ENCODE data around the gene GGA3. TPM values are rescaled to one million over a fixed set of nuclear protein-coding genes. Genes with fewer than 3 reads are reported as not detected.
"Not testable (repeated sequence)": the region's sequence is repeated elsewhere in the genome, so short reads cannot be mapped to it uniquely, and the experiment has no call there.

The GGA3 gene
- total RNA-seq, 2 experiments from 2014 or later, result 80.2 to 86.1 TPM

- DNase-seq; POLR2A ChIA-PET; H3K27ac Mint-ChIP-seq; H3K36me3 Mint-ChIP-seq (ENCODE audit: low read depth); H3K4me3 Mint-ChIP-seq; H3K9me3 Mint-ChIP-seq; H3K27me3 Mint-ChIP-seq: not testable (repeated sequence)
- CTCF ChIA-PET, result interaction anchor here (0.6 kb wide), 1 partner anchor 169 kb away, joined by 3 read pairs; the partner anchor contains the start of gene SLC16A5
- H3K4me1 Mint-ChIP-seq, result peaks cover 60% of the 10 kb centered on the region
Observed at GRCh38 chr17:75257228-75257627, 4.2 kb downstream of the GGA3 start.

GRCh38 chr17:75255954-75256698, 5.3 kb downstream of the GGA3 start:
- CTCF ChIA-PET; POLR2A ChIA-PET; DNase-seq; H3K27ac Mint-ChIP-seq; H3K36me3 Mint-ChIP-seq (ENCODE audit: low read depth); H3K9me3 Mint-ChIP-seq; H3K4me3 Mint-ChIP-seq; H3K27me3 Mint-ChIP-seq: not testable (repeated sequence)
- peaks cover 65% of the 10 kb centered on the region for H3K4me1 Mint-ChIP-seq

GRCh38 chr17:75252039-75252816, 9.2 kb downstream of the GGA3 start:
- CTCF ChIA-PET, result interaction anchor here (0.7 to 3.8 kb wide), 4 partner anchors 9 to 22 kb away, joined by 3 to 24 read pairs (median 12); partner anchors contain the start of genes GGA3, MIF4GD and MRPS7
- Mint-ChIP-seq H3K36me3 (ENCODE audit: low read depth) (no peaks in the 10 kb centered on the region), H3K9me3 (no peaks in the 10 kb centered on the region), H3K27me3 (no peaks in the 10 kb centered on the region), H3K4me1 (peaks cover 55% of the 10 kb centered on the region), H3K27ac (no peak overlapping the region), H3K4me3 (no peak overlapping the region)
- POLR2A ChIA-PET, result interaction anchor here (0.6 kb wide), 1 partner anchor 289 kb away, joined by 7 read pairs; no protein-coding TSS in a partner anchor
- no peak for DNase-seq

GRCh38 chr17:75250009-75250471, 11.4 kb downstream of the GGA3 start:
- Mint-ChIP-seq H3K4me3 (peak overlapping the region; percentile 56), H3K4me1 (peaks cover 57% of the 10 kb centered on the region), H3K27me3 (no peaks in the 10 kb centered on the region), H3K9me3 (no peaks in the 10 kb centered on the region), H3K27ac (peak overlapping the region; percentile 84), H3K36me3 (ENCODE audit: low read depth) (peaks cover 15% of the 10 kb centered on the region)
- CTCF ChIA-PET, result interaction anchor here (0.6 to 3.8 kb wide), 10 partner anchors 9 to 237 kb away, joined by 3 to 24 read pairs (median 6); partner anchors contain the start of genes GGA3, MIF4GD, MRPL58 and MRPS7
- DNase-seq, result peak; percentile 69
- POLR2A ChIA-PET, result interaction anchor here (1.0 to 1.1 kb wide), 2 partner anchors 11 to 162 kb away, joined by 3 to 8 read pairs; partner anchors contain the start of genes GGA3 and MRPS7

- peak overlapping the region; percentile 56 for H3K4me3 Mint-ChIP-seq
- H3K27me3 Mint-ChIP-seq, result no peaks in the 10 kb centered on the region
- H3K9me3 Mint-ChIP-seq, result no peaks in the 10 kb centered on the region
- ChIA-PET POLR2A (interaction anchor here (1.0 to 1.1 kb wide), 2 partner anchors 11 to 163 kb away, joined by 3 to 8 read pairs; partner anchors contain the start of genes GGA3 and MRPS7), CTCF (interaction anchor here (0.6 to 3.8 kb wide), 11 partner anchors 9 to 237 kb away, joined by 3 to 24 read pairs (median 4); partner anchors contain the start of genes GGA3, MIF4GD, MRPL58 and MRPS7)
- peaks cover 17% of the 10 kb centered on the region for H3K36me3 Mint-ChIP-seq (ENCODE audit: low read depth)
- DNase-seq, result no peak
- H3K4me1 Mint-ChIP-seq, result peaks cover 60% of the 10 kb centered on the region
- H3K27ac Mint-ChIP-seq, result peak overlapping the region; percentile 84
Observed at GRCh38 chr17:75249564-75249963, 11.8 kb downstream of the GGA3 start.

- H3K4me3 Mint-ChIP-seq, result no peak overlapping the region
- peaks cover 60% of the 10 kb centered on the region for H3K4me1 Mint-ChIP-seq
- no peak for DNase-seq
- ChIA-PET CTCF (interaction anchor here (0.5 to 1.0 kb wide), 8 partner anchors 24 to 740 kb away, joined by 3 to 5 read pairs (median 4); partner anchors contain the start of gene MIF4GD), POLR2A (interaction anchor here (0.6 kb wide), 1 partner anchor 15 kb away, joined by 13 read pairs; the partner anchor contains the start of genes GGA3 and MRPS7)
- peaks cover 37% of the 10 kb centered on the region for H3K36me3 Mint-ChIP-seq (ENCODE audit: low read depth)
- no peaks in the 10 kb centered on the region for H3K9me3 Mint-ChIP-seq
- H3K27ac Mint-ChIP-seq, result no peak overlapping the region
- H3K27me3 Mint-ChIP-seq, result no peaks in the 10 kb centered on the region
Observed at GRCh38 chr17:75246404-75246803, 15.0 kb downstream of the GGA3 start.

- POLR2A ChIA-PET, result no interaction called here
Observed at GRCh38 chr17:75245011-75245410, 16.4 kb downstream of the GGA3 start.

GRCh38 chr17:75244133-75244866, 17.1 kb downstream of the GGA3 start:
- peaks cover 51% of the 10 kb centered on the region for H3K36me3 Mint-ChIP-seq (ENCODE audit: low read depth)
- CTCF ChIA-PET, result interaction anchor here (0.6 to 2.4 kb wide), 9 partner anchors 15 to 283 kb away, joined by 3 to 12 read pairs (median 3); partner anchors contain the start of genes GGA3, MIF4GD and MRPS7
- no peak overlapping the region for H3K27ac Mint-ChIP-seq

More at GRCh38 chr17:75245011-75245410, 16.4 kb downstream of the GGA3 start:
- no peak overlapping the region for H3K27ac Mint-ChIP-seq
- H3K4me1 Mint-ChIP-seq, result peaks cover 52% of the 10 kb centered on the region
- CTCF ChIA-PET, result interaction anchor here (0.6 to 2.4 kb wide), 7 partner anchors 16 to 180 kb away, joined by 3 to 12 read pairs (median 3); partner anchors contain the start of genes GGA3, MIF4GD and MRPS7
- H3K9me3 Mint-ChIP-seq, result no peaks in the 10 kb centered on the region
- peaks cover 46% of the 10 kb centered on the region for H3K36me3 Mint-ChIP-seq (ENCODE audit: low read depth)
- no peaks in the 10 kb centered on the region for H3K27me3 Mint-ChIP-seq
- H3K4me3 Mint-ChIP-seq, result no peak overlapping the region
- DNase-seq, result no peak

GRCh38 chr17:75242461-75243042, 18.9 kb downstream of the GGA3 start:
- no peak for DNase-seq
- H3K9me3 Mint-ChIP-seq, result no peaks in the 10 kb centered on the region
- ChIA-PET CTCF (interaction anchor here (0.6 to 5.3 kb wide), 10 partner anchors 8 to 158 kb away, joined by 3 to 24 read pairs (median 3); partner anchors contain the start of genes GGA3, MIF4GD and MRPS7), POLR2A (no interaction called here)
- H3K4me3 Mint-ChIP-seq, result no peak overlapping the region
- peaks cover 48% of the 10 kb centered on the region for H3K4me1 Mint-ChIP-seq
- no peaks in the 10 kb centered on the region for H3K27me3 Mint-ChIP-seq
- H3K27ac Mint-ChIP-seq, result peak overlapping the region; percentile 71
- peaks cover 59% of the 10 kb centered on the region for H3K36me3 Mint-ChIP-seq (ENCODE audit: low read depth)

More at GRCh38 chr17:75244133-75244866, 17.1 kb downstream of the GGA3 start:
- no peak for DNase-seq
- Mint-ChIP-seq H3K9me3 (no peaks in the 10 kb centered on the region), H3K4me3 (no peak overlapping the region), H3K4me1 (peaks cover 45% of the 10 kb centered on the region), H3K27me3 (no peaks in the 10 kb centered on the region)
- POLR2A ChIA-PET, result no interaction called here

GRCh38 chr17:75241996-75242460, 19.4 kb downstream of the GGA3 start:
- POLR2A ChIA-PET, result no interaction called here
- peak overlapping the region; percentile 71 for H3K27ac Mint-ChIP-seq
- H3K9me3 Mint-ChIP-seq, result no peaks in the 10 kb centered on the region
- CTCF ChIA-PET, result interaction anchor here (0.6 to 5.3 kb wide), 9 partner anchors 8 to 158 kb away, joined by 3 to 24 read pairs (median 3); partner anchors contain the start of genes GGA3, MIF4GD and MRPS7
- DNase-seq, result no peak
- H3K36me3 Mint-ChIP-seq (ENCODE audit: low read depth), result peaks cover 61% of the 10 kb centered on the region
- no peak overlapping the region for H3K4me3 Mint-ChIP-seq
- H3K4me1 Mint-ChIP-seq, result peaks cover 48% of the 10 kb centered on the region
- no peaks in the 10 kb centered on the region for H3K27me3 Mint-ChIP-seq

- ChIA-PET POLR2A (no interaction called here), CTCF (interaction anchor here (1.2 to 5.3 kb wide), 8 partner anchors 9 to 164 kb away, joined by 3 to 24 read pairs (median 6); partner anchors contain the start of genes GGA3, GRB2, MIF4GD and MRPS7)
- DNase-seq, result no peak
- peaks cover 62% of the 10 kb centered on the region for H3K36me3 Mint-ChIP-seq (ENCODE audit: low read depth)
- H3K4me3 Mint-ChIP-seq, result no peak overlapping the region
- H3K27ac Mint-ChIP-seq, result no peak overlapping the region
- peaks cover 45% of the 10 kb centered on the region for H3K4me1 Mint-ChIP-seq
- no peaks in the 10 kb centered on the region for H3K27me3 Mint-ChIP-seq
- no peaks in the 10 kb centered on the region for H3K9me3 Mint-ChIP-seq
Observed at GRCh38 chr17:75241502-75241901, 19.9 kb downstream of the GGA3 start.
